ENCODE measurements around the gene SNX4. TPM values are rescaled to one million over a fixed set of nuclear protein-coding genes. Genes with fewer than 3 reads are reported as not detected.
A peak's percentile ranks its signal among the peaks of the same experiment; 100 is the strongest.

Gene SNX4
- total and polyA plus RNA-seq, 2 of the 4 experiments (the other 2 are of a cell fraction), result 10.7 to 25.6 TPM

DNA sequence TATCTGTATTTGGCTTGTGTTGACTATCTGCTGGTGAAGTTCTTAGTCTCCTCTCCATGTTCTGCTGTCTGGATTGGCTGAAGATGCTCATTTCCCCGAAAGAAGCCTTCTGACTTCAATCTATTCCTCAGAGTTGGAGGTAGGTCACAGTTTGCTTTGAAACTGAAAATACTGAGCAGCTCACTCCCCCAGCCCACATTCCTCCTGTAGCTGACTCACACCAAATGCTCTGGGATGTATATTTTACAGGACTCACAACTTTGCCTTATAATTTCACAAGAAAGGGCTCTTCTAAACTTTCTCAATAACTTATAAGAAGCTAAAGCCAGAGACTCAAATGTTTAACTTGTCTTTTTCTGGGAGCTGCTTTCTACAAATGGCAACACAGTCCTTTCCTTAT lies 36.3 kb upstream of the SNX4 start:
- Histone ChIP-seq H3K56ac (ENCODE audit: extremely low read depth, insufficient read depth, low read length) (no peak overlapping the region), H3K9me3 (ENCODE audit: control insufficient read depth, insufficient read depth, low read length) (no peaks in the 10 kb centered on the region), H3K9me1 (ENCODE audit: insufficient read depth, low read length) (peaks cover 14% of the 10 kb centered on the region; the same call in 1 of the 2 replicates), H2BK5ac (ENCODE audit: low read depth, low read length, poor library complexity, severe bottlenecking) (peak overlapping the region; percentile 86), H3K4me2 (ENCODE audit: low read depth, low read length) (peak overlapping the region; percentile 58; the same call in 1 of the 2 replicates), H3K14ac (replicated peaks; ENCODE audit: low read depth, low read length) (peak overlapping the region; percentile 28; the same call in 1 of the 2 replicates), H4K20me1 (ENCODE audit: insufficient read depth, low read length) (no peaks in the 10 kb centered on the region), H4K8ac (ENCODE audit: low read depth in 2 of 2, low read length in 2 of 2) (peak overlapping the region in 1 of 2 experiments; percentile 77; a peak in 2 of 4 replicates), H2AK5ac (ENCODE audit: low read depth, low read length) (no peak overlapping the region), H3K27me3 (ENCODE audit: control insufficient read depth, insufficient read depth, low read length) (no peaks in the 10 kb centered on the region), H3K27ac (ENCODE audit: insufficient read depth, low read length) (peak overlapping the region; percentile 31; the same call in 1 of the 2 replicates), H2BK20ac (ENCODE audit: low read depth, low read length) (peak overlapping the region; percentile 46; the same call in 1 of the 2 replicates), H3K36me3 (ENCODE audit: control insufficient read depth, insufficient read depth, low read length) (peaks cover 6% of the 10 kb centered on the region), H4K91ac (ENCODE audit: insufficient read depth, low read depth, low read length) (peak overlapping the region; percentile 3; the same call in 1 of the 2 replicates), H2AFZ (replicated peaks; ENCODE audit: low read length, poor library complexity) (peak overlapping the region; percentile 52), H3K18ac (ENCODE audit: low read depth, low read length) (peak overlapping the region; percentile 16; the same call in 1 of the 2 replicates), H2BK15ac (ENCODE audit: low read depth, low read length) (peak overlapping the region; percentile 27; the same call in 1 of the 3 replicates), H3K9ac (ENCODE audit: low read depth, low read length) (no peak overlapping the region), H3K4me1 (ENCODE audit: control insufficient read depth, insufficient read depth, low read length) (peaks cover 8% of the 10 kb centered on the region; the same call in 1 of the 2 replicates), H3K4ac (ENCODE audit: low read depth, low read length) (peak overlapping the region; percentile 59; the same call in 1 of the 2 replicates), H2AK9ac (replicated peaks; ENCODE audit: low read depth, low read length, poor library complexity) (no peak overlapping the region), H3K79me1 (ENCODE audit: low read depth in 1 of 2, low read length in 2 of 2) (peaks cover 0 to 20% of the 10 kb centered on the region in 2 experiments; a peak in 2 of 4 replicates), H4K5ac (ENCODE audit: low read depth, low read length) (peak overlapping the region; percentile 30; the same call in 1 of the 2 replicates), H2BK120ac (ENCODE audit: low read depth, low read length) (peak overlapping the region; percentile 42), H3K4me3 (ENCODE audit: insufficient read depth, low read depth, low read length) (no peak overlapping the region), H3K23ac (ENCODE audit: low read depth, low read length) (peak overlapping the region; percentile 50; the same call in 1 of the 2 replicates)
- dilution Hi-C loops (cut with HindIII; ENCODE audit: low sequenced_read_pairs, unreplicated experiment) (no loop called here), in situ Hi-C loops (cut with MboI; ENCODE audit: low sequenced_read_pairs) (loop anchor here (25.0 kb wide), 1 partner anchor 819 kb away; the partner anchor contains the start of gene UMPS), intact Hi-C loops (cut with micrococcal nuclease) (no loop called here)
- WGBS, 2 experiments (ENCODE audit: extremely low coverage in 2 of 2, insufficient read length in 1 of 2), result no CpG with 5 or more reads among the region's 1 CpG
- TF ChIP-seq, protein P1, sequence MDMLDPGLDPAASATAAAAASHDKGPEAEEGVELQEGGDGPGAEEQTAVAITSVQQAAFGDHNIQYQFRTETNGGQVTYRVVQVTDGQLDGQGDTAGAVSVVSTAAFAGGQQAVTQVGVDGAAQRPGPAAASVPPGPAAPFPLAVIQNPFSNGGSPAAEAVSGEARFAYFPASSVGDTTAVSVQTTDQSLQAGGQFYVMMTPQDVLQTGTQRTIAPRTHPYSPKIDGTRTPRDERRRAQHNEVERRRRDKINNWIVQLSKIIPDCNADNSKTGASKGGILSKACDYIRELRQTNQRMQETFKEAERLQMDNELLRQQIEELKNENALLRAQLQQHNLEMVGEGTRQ (IDR thresholded peaks at IDR 0.05; ENCODE audit: low read depth, low read length), result no peak
- TF ChIP-seq FOS (IDR thresholded peaks at IDR 0.05; ENCODE audit: low read depth, low read length) (peak; percentile 32; the same call in 1 of the 2 replicates), CEBPB (IDR thresholded peaks at IDR 0.05; ENCODE audit: low read depth, low read length) (peak; percentile 75; the same call in 1 of the 2 replicates), NFE2L2 (IDR thresholded peaks at IDR 0.05; ENCODE audit: low read depth, low read length) (no peak), BHLHE40 (IDR thresholded peaks at IDR 0.05; ENCODE audit: low read depth, low read length) (no peak), RAD21 (IDR thresholded peaks at IDR 0.05; ENCODE audit: low read length) (no peak), POLR2A (IDR thresholded peaks at IDR 0.05; ENCODE audit: low read depth, low read length) (no peak), SMC3 (IDR thresholded peaks at IDR 0.05; ENCODE audit: low read depth, low read length) (no peak), MAFK (IDR thresholded peaks at IDR 0.05; ENCODE audit: low read depth, low read length) (no peak), RCOR1 (IDR thresholded peaks at IDR 0.05; ENCODE audit: insufficient replicate concordance, low read length) (no peak), MXI1 (IDR thresholded peaks at IDR 0.05; ENCODE audit: borderline replicate concordance, low read depth, low read length) (no peak), CHD1 (IDR thresholded peaks at IDR 0.05; ENCODE audit: low read depth, low read length) (no peak), MAZ (IDR thresholded peaks at IDR 0.05; ENCODE audit: borderline replicate concordance, low read depth, low read length) (peak; percentile 51; the same call in 1 of the 2 replicates)
- TF ChIP-seq, protein P2, sequence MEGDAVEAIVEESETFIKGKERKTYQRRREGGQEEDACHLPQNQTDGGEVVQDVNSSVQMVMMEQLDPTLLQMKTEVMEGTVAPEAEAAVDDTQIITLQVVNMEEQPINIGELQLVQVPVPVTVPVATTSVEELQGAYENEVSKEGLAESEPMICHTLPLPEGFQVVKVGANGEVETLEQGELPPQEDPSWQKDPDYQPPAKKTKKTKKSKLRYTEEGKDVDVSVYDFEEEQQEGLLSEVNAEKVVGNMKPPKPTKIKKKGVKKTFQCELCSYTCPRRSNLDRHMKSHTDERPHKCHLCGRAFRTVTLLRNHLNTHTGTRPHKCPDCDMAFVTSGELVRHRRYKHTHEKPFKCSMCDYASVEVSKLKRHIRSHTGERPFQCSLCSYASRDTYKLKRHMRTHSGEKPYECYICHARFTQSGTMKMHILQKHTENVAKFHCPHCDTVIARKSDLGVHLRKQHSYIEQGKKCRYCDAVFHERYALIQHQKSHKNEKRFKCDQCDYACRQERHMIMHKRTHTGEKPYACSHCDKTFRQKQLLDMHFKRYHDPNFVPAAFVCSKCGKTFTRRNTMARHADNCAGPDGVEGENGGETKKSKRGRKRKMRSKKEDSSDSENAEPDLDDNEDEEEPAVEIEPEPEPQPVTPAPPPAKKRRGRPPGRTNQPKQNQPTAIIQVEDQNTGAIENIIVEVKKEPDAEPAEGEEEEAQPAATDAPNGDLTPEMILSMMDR (conservative IDR thresholded peaks at IDR 0.05; ENCODE audit: low read depth, low read length), result no peak
- TF ChIP-seq, protein P3, sequence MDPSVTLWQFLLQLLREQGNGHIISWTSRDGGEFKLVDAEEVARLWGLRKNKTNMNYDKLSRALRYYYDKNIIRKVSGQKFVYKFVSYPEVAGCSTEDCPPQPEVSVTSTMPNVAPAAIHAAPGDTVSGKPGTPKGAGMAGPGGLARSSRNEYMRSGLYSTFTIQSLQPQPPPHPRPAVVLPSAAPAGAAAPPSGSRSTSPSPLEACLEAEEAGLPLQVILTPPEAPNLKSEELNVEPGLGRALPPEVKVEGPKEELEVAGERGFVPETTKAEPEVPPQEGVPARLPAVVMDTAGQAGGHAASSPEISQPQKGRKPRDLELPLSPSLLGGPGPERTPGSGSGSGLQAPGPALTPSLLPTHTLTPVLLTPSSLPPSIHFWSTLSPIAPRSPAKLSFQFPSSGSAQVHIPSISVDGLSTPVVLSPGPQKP (IDR thresholded peaks at IDR 0.05; ENCODE audit: borderline replicate concordance, low read depth, low read length), result no peak
- ChIA-PET CTCF (interaction anchor here (1.3 kb wide), 1 partner anchor 16 kb away, joined by 4 read pairs; no protein-coding TSS in a partner anchor), POLR2A (ENCODE audit: unreplicated experiment) (no interaction called here)
- DNase-seq (peak; percentile 89), ATAC-seq (ENCODE audit: low read depth) (peak; percentile 99)
- BruUV-seq (replicated peaks), result no TSS peak
